Glutamatergic neuron (in vitro differentiated cells): Measurements from ENCODE around the gene CELA2B. TPM values are rescaled to one million over a fixed set of nuclear protein-coding genes. Genes with fewer than 3 reads are reported as not detected.

ENCODE experiments used
- DNase-seq: peaks from one replicate; pipeline ENCODE4 v3.0.0; 2022
- H3K27ac Mint-ChIP-seq: one replicate; pipeline ENCODE4 v1.8.0; 2020; ENCODE audit warnings: mild to moderate bottlenecking, mixed read lengths, inconsistent platforms; ENCODE audit not compliant: unreplicated experiment
- H3K27me3 Mint-ChIP-seq: one replicate; pipeline ENCODE4 v1.8.0; 2020; ENCODE audit warnings: mild to moderate bottlenecking, moderate library complexity, mixed read lengths, inconsistent platforms; ENCODE audit not compliant: unreplicated experiment
- H3K36me3 Mint-ChIP-seq: one replicate; pipeline ENCODE4 v1.8.0; 2020; ENCODE audit warnings: mild to moderate bottlenecking, mixed read lengths, inconsistent platforms; ENCODE audit not compliant: unreplicated experiment
- H3K4me1 Mint-ChIP-seq: one replicate; pipeline ENCODE4 v1.8.0; 2020; ENCODE audit warnings: mild to moderate bottlenecking, low read depth, mixed read lengths, inconsistent platforms; ENCODE audit not compliant: unreplicated experiment
- H3K4me3 Mint-ChIP-seq: one replicate; pipeline ENCODE4 v1.8.0; 2020; ENCODE audit warnings: mild to moderate bottlenecking, mixed read lengths, inconsistent platforms; ENCODE audit not compliant: unreplicated experiment
- H3K9me3 Mint-ChIP-seq: one replicate; pipeline ENCODE4 v1.8.0; 2020; ENCODE audit warnings: mild to moderate bottlenecking, moderate library complexity, mixed read lengths, inconsistent platforms; ENCODE audit not compliant: unreplicated experiment
- total RNA-seq: library from RNA; stranded (reverse); fragmentation: NEBNext Ultra II Directional; extraction: Animal tissue kit (Norgen Biotek cat#: 25700); gene quantifications from one replicate; pipeline ENCODE4 v1.2.1, GENCODE V29; 2021; ENCODE audit not compliant: unreplicated experiment
- TF ChIP-seq, protein P1 (sequence below): fragments of 200-600 bp; sonication (generic); IDR thresholded peaks from one replicate; pipeline ENCODE4 v1.5.0; 2021; ENCODE audit not compliant: partially characterized antibody, unreplicated experiment

CELA2B gene
- total RNA-seq, 1 donor from 2014 or later = not detected

DNA sequence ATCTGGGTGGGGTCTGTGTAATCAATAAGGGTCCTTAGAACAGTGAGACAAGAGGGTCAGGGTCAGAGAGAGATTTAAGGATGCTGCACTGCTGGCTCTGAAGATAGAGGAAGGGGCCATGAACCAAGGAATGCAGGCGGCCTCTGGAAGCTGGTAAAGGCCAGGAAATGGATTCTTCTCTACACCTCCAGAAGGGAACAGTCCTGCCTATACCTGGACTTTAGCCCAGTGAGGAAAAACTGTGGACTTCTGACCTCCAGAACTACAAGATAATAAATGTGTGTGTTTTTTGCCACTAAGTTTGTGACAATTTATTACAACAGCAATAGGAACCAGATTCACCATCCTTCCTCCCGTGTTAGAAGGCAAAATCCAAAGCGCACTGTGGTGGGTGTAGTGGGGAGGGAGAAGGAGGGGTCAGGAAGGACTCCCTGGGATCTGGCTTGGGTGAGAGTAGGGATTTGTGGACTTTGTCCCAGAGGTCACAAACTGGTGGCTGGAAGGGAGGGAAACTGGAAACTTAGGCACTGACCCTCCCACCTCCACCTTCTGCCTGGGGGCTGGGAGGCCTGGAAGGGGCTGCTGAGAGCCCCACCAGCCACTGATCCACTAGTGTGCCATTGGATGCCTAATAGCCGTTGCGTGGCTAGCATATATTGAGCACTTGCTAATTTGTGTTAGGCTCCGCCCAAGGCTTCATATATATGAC lies 24.7 kb upstream of the CELA2B start:
- no peak for DNase-seq
- Mint-ChIP-seq H3K36me3 (peaks cover 5% of the 10 kb centered on the region), H3K27ac (no peak overlapping the region), H3K4me3 (no peak overlapping the region), H3K4me1 (no peaks in the 10 kb centered on the region), H3K27me3 (peaks cover 2% of the 10 kb centered on the region), H3K9me3 (peaks cover 4% of the 10 kb centered on the region)
- TF ChIP-seq, protein P1, sequence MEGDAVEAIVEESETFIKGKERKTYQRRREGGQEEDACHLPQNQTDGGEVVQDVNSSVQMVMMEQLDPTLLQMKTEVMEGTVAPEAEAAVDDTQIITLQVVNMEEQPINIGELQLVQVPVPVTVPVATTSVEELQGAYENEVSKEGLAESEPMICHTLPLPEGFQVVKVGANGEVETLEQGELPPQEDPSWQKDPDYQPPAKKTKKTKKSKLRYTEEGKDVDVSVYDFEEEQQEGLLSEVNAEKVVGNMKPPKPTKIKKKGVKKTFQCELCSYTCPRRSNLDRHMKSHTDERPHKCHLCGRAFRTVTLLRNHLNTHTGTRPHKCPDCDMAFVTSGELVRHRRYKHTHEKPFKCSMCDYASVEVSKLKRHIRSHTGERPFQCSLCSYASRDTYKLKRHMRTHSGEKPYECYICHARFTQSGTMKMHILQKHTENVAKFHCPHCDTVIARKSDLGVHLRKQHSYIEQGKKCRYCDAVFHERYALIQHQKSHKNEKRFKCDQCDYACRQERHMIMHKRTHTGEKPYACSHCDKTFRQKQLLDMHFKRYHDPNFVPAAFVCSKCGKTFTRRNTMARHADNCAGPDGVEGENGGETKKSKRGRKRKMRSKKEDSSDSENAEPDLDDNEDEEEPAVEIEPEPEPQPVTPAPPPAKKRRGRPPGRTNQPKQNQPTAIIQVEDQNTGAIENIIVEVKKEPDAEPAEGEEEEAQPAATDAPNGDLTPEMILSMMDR = no peak

DNA sequence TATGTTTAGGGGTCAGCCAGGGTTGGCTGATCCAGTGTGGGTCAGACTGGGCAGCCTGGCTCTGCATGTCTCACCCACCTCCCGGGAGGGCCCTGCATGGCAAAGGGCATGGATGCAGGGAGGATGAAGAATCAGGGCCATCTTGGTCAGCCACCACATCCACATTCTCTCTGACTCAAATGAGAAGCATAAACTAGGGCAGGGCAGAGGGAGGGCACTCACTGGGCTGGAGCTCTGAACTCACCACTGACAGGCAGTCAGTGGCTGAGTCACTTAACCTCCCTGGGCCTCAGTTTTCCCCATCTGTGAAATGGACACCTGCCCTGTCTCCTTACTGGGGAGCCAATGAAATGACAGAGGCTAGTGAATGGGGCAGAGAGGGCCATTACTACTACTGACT lies 23.7 kb upstream of the CELA2B start:
- DNase-seq = no peak
- H3K4me1 Mint-ChIP-seq = peaks cover 1% of the 10 kb centered on the region
- peaks cover 3% of the 10 kb centered on the region for H3K9me3 Mint-ChIP-seq
- H3K27ac Mint-ChIP-seq = no peak overlapping the region
- H3K4me3 Mint-ChIP-seq = no peak overlapping the region
- TF ChIP-seq, protein P1 = no peak
- peaks cover 3% of the 10 kb centered on the region for H3K27me3 Mint-ChIP-seq
- peaks cover 5% of the 10 kb centered on the region for H3K36me3 Mint-ChIP-seq

DNA sequence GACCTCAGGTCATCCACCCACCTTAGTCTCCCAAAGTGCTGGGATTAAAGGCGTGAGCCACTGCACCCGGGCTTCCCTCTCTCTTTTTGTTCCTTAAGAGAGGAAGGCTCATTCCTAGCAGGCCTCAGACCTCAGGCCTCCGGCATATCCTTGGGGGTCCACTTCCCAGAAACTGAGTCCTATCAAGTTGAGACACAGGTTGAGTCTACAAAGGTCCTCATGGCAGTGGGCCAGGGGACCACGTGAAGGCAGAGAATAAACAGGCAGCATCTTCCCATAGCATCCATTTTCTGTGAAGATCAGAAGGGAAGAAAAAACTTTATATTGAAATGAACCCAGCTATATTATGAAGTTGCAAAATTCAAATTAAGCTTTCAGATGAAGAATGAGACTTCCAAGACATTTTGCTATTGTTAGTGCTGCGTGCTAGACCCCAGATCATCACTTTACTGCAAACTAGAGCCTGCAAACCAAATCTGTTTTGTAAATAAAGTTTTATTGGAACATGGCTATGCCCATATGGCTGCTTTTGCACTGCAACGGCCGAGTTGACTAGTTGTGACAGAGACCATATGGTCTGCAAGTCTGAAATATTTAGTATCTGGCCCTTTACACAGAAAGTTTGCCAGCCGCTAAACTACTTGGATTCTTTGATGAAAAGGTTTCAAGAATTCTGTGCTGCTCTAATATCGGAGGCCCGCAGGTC lies 22.9 kb upstream of the CELA2B start:
- TF ChIP-seq, protein P1 = no peak
- peaks cover 1% of the 10 kb centered on the region for H3K4me1 Mint-ChIP-seq
- peaks cover 3% of the 10 kb centered on the region for H3K27me3 Mint-ChIP-seq
- no peak overlapping the region for H3K27ac Mint-ChIP-seq
- no peak for DNase-seq
- H3K4me3 Mint-ChIP-seq = no peak overlapping the region
- peaks cover 2% of the 10 kb centered on the region for H3K9me3 Mint-ChIP-seq
- peaks cover 5% of the 10 kb centered on the region for H3K36me3 Mint-ChIP-seq

DNA sequence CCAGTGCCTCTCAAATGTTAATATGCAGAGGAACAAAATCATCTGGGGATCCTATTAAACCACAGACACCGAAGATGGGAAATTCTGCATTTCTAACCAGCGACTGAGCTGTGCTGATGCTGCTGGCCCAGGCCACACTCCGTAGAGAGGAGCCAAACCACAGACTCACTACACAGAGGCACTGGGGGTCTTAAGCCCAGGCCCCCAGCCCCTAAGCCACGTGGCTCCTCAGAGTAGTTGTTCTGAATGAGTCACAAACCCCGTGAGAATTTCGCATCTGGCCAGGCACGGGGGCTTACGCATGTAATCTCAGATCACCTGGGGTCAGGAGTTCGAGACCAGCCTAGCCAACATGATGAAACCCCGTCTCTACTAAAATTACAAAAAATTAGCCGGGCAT lies 22.2 kb upstream of the CELA2B start:
- H3K4me1 Mint-ChIP-seq = peaks cover 1% of the 10 kb centered on the region
- DNase-seq = no peak
- H3K4me3 Mint-ChIP-seq = no peak overlapping the region
- H3K36me3 Mint-ChIP-seq = peaks cover 5% of the 10 kb centered on the region
- H3K27ac Mint-ChIP-seq = no peak overlapping the region
- H3K9me3 Mint-ChIP-seq = peaks cover 2% of the 10 kb centered on the region
- H3K27me3 Mint-ChIP-seq = peaks cover 3% of the 10 kb centered on the region
- TF ChIP-seq, protein P1 = no peak

DNA sequence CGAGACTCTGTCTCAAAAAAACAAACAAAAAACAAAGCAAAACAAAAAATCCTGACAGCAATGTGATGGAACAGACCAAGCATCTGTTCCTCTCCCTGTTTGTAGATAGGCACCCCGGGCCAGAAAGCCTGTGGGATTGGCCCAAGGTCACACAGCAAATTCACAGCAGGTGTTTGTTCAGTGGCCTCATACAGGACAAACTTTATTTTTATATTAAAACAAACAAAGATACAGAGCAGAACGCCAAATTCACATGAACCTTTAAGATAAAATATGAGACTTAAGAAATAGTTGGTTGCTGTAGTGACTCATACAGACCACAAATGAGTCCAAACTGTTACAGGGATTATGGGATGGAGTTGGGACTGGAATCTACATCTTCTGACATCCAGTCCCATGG lies 21.6 kb upstream of the CELA2B start:
- no peak for DNase-seq
- Mint-ChIP-seq H3K27me3 (peaks cover 3% of the 10 kb centered on the region), H3K36me3 (peaks cover 5% of the 10 kb centered on the region), H3K4me1 (peaks cover 1% of the 10 kb centered on the region), H3K9me3 (peaks cover 2% of the 10 kb centered on the region), H3K27ac (no peak overlapping the region), H3K4me3 (no peak overlapping the region)
- TF ChIP-seq, protein P1 = no peak
